ENCODE results near the gene ARGLU1. TPM values are rescaled to one million over a fixed set of nuclear protein-coding genes. Genes with fewer than 3 reads are reported as not detected.

The ARGLU1 gene
- total RNA-seq, 1 experiment from 2014 or later: 96.9 TPM

- Histone ChIP-seq H3T11ph (ENCODE audit: low read length) (no peak overlapping the region), H3K4me2 (ENCODE audit: insufficient read depth, insufficient read length, low read length) (no peak overlapping the region), H3K4ac (ENCODE audit: low read depth, low read length) (no peak overlapping the region), H3K14ac (ENCODE audit: insufficient read depth, low read length) (no peak overlapping the region), H4K20me1 (ENCODE audit: control insufficient read depth, insufficient read depth, insufficient read length) (no peaks in the 10 kb centered on the region), H4K91ac (ENCODE audit: insufficient read length, low read depth, low read length) (no peak overlapping the region), H3K4me1 (ENCODE audit: insufficient read depth, low read length) (peaks cover 2% of the 10 kb centered on the region; the same call in 1 of the 2 replicates), H2BK15ac (ENCODE audit: low read depth, low read length) (no peak overlapping the region), H2AK5ac (ENCODE audit: insufficient read length, low read length) (no peak overlapping the region), H2BK20ac (ENCODE audit: low read depth, low read length, poor library complexity, severe bottlenecking) (no peak overlapping the region), H3K23me2 (ENCODE audit: insufficient read length, low read depth, low read length, poor library complexity, severe bottlenecking) (no peaks in the 10 kb centered on the region), H2BK12ac (ENCODE audit: insufficient read length, low read depth, low read length) (no peak overlapping the region), H4K5ac (ENCODE audit: insufficient read length, low read depth, low read length) (no peak overlapping the region), H3K27me3 (ENCODE audit: insufficient read depth, low read length) (no peaks in the 10 kb centered on the region), H3K56ac (ENCODE audit: insufficient read length, low read depth, low read length) (no peak overlapping the region), H3K18ac (ENCODE audit: insufficient read length, low read depth, low read length) (no peak overlapping the region), H3K79me2 (ENCODE audit: insufficient read depth, low read length) (no peaks in the 10 kb centered on the region; the same call in 1 of the 2 replicates), H3K23ac (ENCODE audit: insufficient read length, low read depth, low read length) (no peak overlapping the region), H2AFZ (ENCODE audit: low read length) (no peak overlapping the region), H3K9me3 (ENCODE audit: control insufficient read depth, low read depth, low read length) (no peaks in the 10 kb centered on the region), H3K27ac (ENCODE audit: insufficient read length, low read depth, low read length) (no peak overlapping the region), H3K9ac (ENCODE audit: extremely low read depth, insufficient read length, low read length) (no peak overlapping the region), H2BK5ac (ENCODE audit: insufficient read length, low read length) (no peak overlapping the region), H3K79me1 (ENCODE audit: insufficient read depth, low read depth, low read length, poor library complexity, severe bottlenecking) (no peaks in the 10 kb centered on the region), H4K8ac (replicated peaks; ENCODE audit: insufficient read length, low read depth, low read length) (no peak overlapping the region), H2BK120ac (ENCODE audit: low read depth, low read length, poor library complexity, severe bottlenecking) (no peak overlapping the region)
- Mint-ChIP-seq H3K4me1 (peaks cover 48 to 52% of the 10 kb centered on the region in 2 experiments), H3K4me3 (peak overlapping the region in 1 of 2 experiments; percentile 30; a peak in 1 of 5 replicates), H3K27me3 (ENCODE audit: low read depth) (peaks cover 2% of the 10 kb centered on the region; the same call in 1 of the 2 replicates), H3K9me3 (no peaks in the 10 kb centered on the region), H3K27ac (peak overlapping the region; percentile 5 to 85 (median 84); a peak in 5 of 7 replicates), H3K36me3 (ENCODE audit: insufficient read depth in 1 of 3, low read depth in 3 of 3) (peaks cover 8 to 13% (median 11%) of the 10 kb centered on the region in 3 experiments; a peak in 6 of 7 replicates)
- DNase-seq: no peak
- WGBS (ENCODE audit: extremely low coverage, insufficient read length, low lambda C conversion rate): no CpG with 5 or more reads among the region's 8 CpGs
- no peak for TF ChIP-seq CTCF (conservative IDR thresholded peaks at IDR 0.05)
Measured at GRCh38 chr13:106513025-106513983, 54.6 kb downstream of the ARGLU1 start.
